GM12872 (cell line): Measurements from ENCODE around the gene SESTD1.

Experiments used
- TF ChIP-seq, protein P1 (sequence below): IDR thresholded peaks from 3 replicates; pipeline ENCODE4 v1.5.1; 2011; ENCODE audit warnings: low read depth, mild to moderate bottlenecking, low read length, moderate library complexity; ENCODE audit not compliant: insufficient read depth

Gene SESTD1

DNA sequence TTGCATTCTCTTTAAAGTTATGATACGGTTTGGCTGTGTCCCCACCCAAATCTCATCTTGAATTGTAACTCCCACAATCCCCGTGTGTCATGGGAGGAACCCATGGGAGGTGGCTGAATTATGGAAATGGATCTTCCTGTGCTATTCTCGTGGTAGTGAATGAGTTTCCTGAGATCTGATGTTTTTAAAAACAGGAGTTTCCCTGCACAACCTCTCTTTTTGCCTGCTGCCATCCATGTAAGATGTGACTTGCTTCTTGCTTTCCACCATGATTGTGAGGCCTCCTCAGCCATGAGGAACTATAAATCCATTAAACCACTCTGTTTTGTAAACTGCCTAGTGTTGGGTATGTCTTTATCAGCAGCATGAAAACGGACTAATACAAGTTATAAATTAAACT lies 37.5 kb upstream of the SESTD1 start:
- TF ChIP-seq, protein P1, sequence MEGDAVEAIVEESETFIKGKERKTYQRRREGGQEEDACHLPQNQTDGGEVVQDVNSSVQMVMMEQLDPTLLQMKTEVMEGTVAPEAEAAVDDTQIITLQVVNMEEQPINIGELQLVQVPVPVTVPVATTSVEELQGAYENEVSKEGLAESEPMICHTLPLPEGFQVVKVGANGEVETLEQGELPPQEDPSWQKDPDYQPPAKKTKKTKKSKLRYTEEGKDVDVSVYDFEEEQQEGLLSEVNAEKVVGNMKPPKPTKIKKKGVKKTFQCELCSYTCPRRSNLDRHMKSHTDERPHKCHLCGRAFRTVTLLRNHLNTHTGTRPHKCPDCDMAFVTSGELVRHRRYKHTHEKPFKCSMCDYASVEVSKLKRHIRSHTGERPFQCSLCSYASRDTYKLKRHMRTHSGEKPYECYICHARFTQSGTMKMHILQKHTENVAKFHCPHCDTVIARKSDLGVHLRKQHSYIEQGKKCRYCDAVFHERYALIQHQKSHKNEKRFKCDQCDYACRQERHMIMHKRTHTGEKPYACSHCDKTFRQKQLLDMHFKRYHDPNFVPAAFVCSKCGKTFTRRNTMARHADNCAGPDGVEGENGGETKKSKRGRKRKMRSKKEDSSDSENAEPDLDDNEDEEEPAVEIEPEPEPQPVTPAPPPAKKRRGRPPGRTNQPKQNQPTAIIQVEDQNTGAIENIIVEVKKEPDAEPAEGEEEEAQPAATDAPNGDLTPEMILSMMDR: no peak

DNA sequence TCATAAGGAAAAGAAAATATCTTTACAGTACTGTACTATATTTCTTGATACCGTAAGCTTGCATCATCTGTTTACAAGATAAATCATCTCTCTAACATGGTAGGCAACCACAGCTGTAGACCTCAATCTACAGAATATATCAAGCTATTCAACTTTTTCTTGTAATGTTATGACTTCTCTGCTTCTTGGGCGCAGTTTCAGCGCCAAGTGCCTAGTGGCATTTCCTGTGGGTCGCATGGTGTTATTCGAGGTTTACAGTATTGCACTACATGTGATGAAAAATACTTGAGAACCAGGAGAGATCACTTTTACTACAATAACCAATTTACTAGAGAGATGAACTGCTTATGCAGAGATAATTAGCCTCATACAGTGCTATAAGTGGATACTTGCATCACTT lies 34.0 kb upstream of the SESTD1 start:
- TF ChIP-seq, protein P1: no peak

DNA sequence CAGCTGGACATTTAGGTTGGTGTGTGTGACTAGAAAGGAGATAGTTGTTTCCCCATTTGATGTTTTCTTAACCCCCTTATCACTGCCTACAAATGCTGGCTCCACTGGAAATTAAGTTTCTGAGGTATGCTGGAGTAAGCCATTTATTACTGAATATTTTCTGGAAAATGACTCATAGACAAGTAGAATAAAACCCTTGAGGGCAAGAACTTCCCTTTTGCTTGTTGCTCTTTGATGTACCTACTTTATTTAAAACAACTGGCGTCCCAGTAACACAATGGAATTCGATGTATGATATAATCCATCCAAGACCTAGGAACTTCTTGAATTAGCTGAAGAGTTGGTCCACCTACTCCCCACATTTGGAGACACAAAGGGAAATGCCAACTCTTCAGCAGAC lies 33.3 kb upstream of the SESTD1 start:
- TF ChIP-seq, protein P1: no peak

DNA sequence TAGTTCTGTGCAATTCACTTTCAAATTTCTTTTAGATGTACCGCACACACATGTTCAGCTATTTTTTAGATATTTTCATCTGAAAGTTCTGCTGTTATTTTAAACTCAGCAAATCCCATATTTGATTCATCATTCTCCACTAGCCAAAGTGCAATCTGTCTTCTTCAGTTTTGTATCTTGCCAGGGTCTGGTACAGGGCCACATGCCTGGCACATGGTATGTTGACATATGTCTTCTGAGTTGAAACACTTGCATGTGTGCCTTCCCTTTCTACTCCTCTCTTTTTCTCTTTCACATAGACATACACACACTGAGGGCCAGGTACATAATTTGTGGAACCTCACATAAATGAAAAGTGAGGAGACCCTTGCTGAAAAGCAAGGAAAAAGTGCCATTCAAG lies 25.7 kb upstream of the SESTD1 start:
- TF ChIP-seq, protein P1: no peak

DNA sequence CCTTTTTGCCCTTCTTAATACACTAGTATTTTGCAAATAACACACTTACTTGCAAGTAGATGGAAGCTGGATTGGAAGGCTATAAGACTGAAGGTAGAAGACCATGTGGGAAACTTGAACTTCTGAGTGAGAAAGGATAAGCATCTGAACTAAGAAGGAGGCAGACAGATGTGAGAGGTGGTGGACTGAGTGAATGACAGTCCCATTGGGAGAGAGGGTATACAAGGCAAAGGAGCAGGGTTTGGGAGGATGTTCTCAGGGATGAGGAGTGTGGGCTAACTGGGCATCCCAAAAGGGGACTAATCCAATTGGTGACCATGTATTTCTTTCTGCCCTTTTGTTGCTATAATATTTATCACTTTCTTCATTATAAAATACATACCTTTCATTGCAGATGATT lies 20.4 kb upstream of the SESTD1 start:
- TF ChIP-seq, protein P1: no peak

DNA sequence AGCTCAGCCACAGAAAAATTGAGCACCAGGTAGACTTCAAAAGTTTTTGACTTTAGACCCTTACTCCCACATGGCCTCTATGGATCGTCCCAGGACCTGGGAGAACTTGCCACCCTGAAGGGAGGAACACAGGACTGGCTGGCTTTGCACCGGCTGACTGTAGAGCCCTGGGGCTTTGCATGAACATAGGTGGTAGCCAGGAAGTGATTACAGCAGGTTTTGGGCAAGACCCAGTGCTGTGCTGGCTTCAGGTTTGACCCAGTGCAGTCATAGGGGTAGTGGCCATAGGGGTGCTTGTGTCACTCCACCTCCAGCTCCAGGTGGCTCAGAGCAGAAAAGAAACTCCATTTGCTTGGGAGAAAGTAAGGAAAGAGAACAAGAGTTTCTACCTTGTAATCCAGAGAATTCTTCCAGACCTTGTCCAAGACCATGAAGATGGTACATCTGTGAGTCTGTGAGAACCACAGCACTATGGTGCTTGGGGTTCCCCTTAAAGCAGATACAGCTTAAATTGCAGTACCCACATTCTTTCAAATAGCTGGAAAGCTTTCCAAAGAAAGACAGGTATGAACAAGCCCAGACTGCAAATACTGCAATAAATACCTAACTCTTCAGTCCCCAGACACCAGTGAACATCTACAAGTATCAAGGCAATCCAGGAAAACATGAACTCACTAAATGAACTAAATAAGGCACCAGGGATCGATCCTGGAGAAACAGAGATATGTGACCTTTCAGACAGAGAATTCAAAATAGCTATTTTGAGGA lies 13.0 kb upstream of the SESTD1 start:
- TF ChIP-seq, protein P1: no peak

DNA sequence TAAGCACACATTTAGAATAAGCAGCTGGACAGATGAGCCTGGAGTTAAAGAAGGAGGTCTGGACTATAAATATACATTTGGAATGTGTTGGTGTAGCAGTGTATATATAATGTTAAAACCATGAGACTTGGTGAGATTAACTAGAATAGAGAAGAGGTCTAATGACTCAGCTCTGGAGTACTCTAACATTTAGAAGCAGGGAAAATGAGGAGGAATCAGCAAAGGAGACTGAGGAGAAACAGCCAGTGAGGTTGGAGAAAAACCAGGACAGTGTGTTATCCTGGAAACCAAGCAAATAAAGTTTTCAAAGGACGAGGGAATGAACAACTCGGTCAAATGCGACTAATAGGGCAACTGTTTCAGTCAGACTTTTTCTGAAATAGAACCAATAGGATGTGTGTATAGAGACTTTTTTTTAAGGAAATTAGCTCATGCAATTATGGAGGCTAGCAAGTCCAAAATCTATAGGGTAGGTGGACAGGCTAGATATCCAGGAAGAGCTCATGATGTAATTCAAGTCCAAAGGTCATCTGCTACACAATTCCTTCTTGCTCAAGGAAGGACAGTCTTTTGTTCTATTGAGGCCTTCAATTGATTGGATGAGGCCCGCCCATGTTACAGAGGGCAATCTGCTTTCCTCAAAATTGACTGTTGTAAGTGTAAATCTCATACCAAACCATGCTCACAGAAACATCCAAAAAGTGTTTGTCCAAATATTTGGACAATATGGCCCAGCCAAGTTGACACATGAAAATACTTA lies 10.8 kb upstream of the SESTD1 start:
- TF ChIP-seq, protein P1: no peak
